Measurements from ENCODE around the gene ABITRAM.

GRCh38 chr9:108972186-108972585, 38.0 kb downstream of the ABITRAM start:
- TF ChIP-seq CTCF (IDR thresholded peaks at IDR 0.05) (no peak), POLR2A (IDR thresholded peaks at IDR 0.05) (no peak), POLR2AphosphoS5 (IDR thresholded peaks at IDR 0.05; ENCODE audit: insufficient read depth in 1 of 2, low read depth in 1 of 2) (no peak)
